ENCODE results near the gene SSC5D. TPM values are rescaled to one million over a fixed set of nuclear protein-coding genes. Genes with fewer than 3 reads are reported as not detected.

The SSC5D gene
- total and polyA plus RNA-seq, 9 of the 15 experiments (the other 6 are each of a cell fraction or from before 2014, with no cell fraction given) = 0.04 to 0.71 (median 0.14) TPM; not detected in 2

DNA sequence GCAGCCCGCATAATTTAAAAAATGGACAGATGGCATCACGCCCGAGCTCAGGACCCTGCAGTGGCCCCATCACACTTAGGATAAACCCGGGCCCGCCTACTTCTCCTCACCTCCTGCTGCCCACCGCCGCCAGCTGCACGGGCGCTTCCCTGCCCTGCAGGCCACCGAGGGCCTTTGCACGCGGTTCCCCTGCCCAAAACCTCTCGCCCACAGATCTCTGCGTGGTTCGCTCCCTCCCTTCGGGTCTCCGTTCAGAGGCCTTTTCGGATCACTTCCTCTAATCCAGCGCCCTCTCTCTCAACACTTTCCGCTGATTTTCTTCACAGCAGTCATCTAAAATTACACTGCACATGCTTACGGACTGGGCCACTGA, 46.9 kb upstream of the SSC5D start:
- BruUV-seq (replicated peaks) = no TSS peak
- ChIA-PET CTCF (ENCODE audit: low intra/inter-chr PET ratio) (no interaction called here), POLR2A (interaction anchor here (0.6 kb wide), 1 partner anchor 468 kb away, joined by 3 read pairs; no protein-coding TSS in a partner anchor)
- H4K20me1 ChIP-seq (replicated peaks; ENCODE audit: control insufficient read depth, insufficient read depth, low read length) = peaks cover 10% of the 10 kb centered on the region
- no peaks in the 10 kb centered on the region for H3K9me3 ChIP-seq (replicated peaks; ENCODE audit: control insufficient read depth, insufficient read depth, low read depth, low read length)
- peak overlapping the region; percentile 94; the same call in 1 of the 2 replicates for H2AFZ ChIP-seq (ENCODE audit: low read depth, low read length)
- ATAC-seq (no peak), FAIRE-seq (no peak), DNase-seq (ENCODE audit: extremely low read depth in 1 of 4, low spot score in 3 of 4) (no peak)
- H3K79me2 ChIP-seq (ENCODE audit: control insufficient read depth, insufficient read depth, low read length) = no peaks in the 10 kb centered on the region
- H3K27ac ChIP-seq (ENCODE audit: extremely low read depth, low read depth, low read length) = no peak overlapping the region
- H3K4me2 ChIP-seq (ENCODE audit: insufficient read depth, low read length) = peak overlapping the region; percentile 50
- intact Hi-C loops (cut with micrococcal nuclease) = no loop called here
- TF ChIP-seq MEF2D (tag; conservative IDR thresholded peaks at IDR 0.05; ENCODE audit: low read depth) = no peak
- TF ChIP-seq, protein P1, sequence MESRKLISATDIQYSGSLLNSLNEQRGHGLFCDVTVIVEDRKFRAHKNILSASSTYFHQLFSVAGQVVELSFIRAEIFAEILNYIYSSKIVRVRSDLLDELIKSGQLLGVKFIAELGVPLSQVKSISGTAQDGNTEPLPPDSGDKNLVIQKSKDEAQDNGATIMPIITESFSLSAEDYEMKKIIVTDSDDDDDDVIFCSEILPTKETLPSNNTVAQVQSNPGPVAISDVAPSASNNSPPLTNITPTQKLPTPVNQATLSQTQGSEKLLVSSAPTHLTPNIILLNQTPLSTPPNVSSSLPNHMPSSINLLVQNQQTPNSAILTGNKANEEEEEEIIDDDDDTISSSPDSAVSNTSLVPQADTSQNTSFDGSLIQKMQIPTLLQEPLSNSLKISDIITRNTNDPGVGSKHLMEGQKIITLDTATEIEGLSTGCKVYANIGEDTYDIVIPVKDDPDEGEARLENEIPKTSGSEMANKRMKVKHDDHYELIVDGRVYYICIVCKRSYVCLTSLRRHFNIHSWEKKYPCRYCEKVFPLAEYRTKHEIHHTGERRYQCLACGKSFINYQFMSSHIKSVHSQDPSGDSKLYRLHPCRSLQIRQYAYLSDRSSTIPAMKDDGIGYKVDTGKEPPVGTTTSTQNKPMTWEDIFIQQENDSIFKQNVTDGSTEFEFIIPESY (CRISPR knock-in tag; IDR thresholded peaks at IDR 0.05) = 0 out of 2 replicates have a peak, but pooled peaks have one; percentile 47
- no peaks in the 10 kb centered on the region for H3K9me1 ChIP-seq (ENCODE audit: control insufficient read depth, insufficient read depth, low read length)
- no peak overlapping the region for H3K4me3 ChIP-seq
- in situ Hi-C loops (cut with MboI) = loop anchor here (25.0 kb wide), 1 partner anchor 779 kb away; the partner anchor contains the start of gene LILRB4
- H3K27me3 ChIP-seq (ENCODE audit: control insufficient read depth in 2 of 2, insufficient read depth in 2 of 2, low read length in 2 of 2) = peaks cover 6 to 19% of the 10 kb centered on the region in 2 experiments
- H3K9ac ChIP-seq (ENCODE audit: insufficient read depth in 1 of 2, low read depth in 2 of 2, low read length in 2 of 2) = peak overlapping the region in 1 of 2 experiments; percentile 91; a peak in 1 of 4 replicates
- peaks cover 18 to 54% of the 10 kb centered on the region in 2 experiments for H3K4me1 ChIP-seq (replicated peaks in 1 of 2; ENCODE audit: control insufficient read depth in 2 of 2, insufficient read depth in 2 of 2, low read length in 2 of 2)
- WGBS (ENCODE audit: insufficient coverage, low coverage, missing lambda C conversion rate) = 87% methylated on average over 21 of the region's 21 CpGs
- no peaks in the 10 kb centered on the region for H3K36me3 ChIP-seq (ENCODE audit: control insufficient read depth, insufficient read depth, low read length)
